ENCODE data around the gene IFITM10.

IFITM10 gene

DNA sequence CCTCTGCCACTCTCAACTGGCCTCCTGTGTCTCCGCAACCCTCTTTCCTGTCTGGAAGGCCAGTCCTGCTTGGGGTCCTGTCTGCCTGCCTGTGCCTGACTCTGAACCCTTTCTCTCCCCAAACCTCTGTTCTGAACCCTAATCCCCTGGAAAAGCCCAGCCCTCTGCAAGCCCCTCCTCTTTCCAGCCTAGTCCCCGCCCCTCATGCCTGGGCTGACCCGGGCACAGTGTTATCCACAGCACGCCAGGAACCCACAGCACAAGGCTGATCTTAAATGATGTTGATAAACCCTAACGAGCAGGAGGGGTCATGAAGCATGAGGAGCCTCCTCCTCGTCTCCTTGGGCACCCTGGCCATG, at the start of gene IFITM10:
TSS of gene IFITM10 (minus strand) at position 115 of the 359 bp plus-strand sequence. CDS start 153 bp downstream, outside the sequence.
- no peak for DNase-seq (ENCODE audit: low read depth in 2 of 2)

DNA sequence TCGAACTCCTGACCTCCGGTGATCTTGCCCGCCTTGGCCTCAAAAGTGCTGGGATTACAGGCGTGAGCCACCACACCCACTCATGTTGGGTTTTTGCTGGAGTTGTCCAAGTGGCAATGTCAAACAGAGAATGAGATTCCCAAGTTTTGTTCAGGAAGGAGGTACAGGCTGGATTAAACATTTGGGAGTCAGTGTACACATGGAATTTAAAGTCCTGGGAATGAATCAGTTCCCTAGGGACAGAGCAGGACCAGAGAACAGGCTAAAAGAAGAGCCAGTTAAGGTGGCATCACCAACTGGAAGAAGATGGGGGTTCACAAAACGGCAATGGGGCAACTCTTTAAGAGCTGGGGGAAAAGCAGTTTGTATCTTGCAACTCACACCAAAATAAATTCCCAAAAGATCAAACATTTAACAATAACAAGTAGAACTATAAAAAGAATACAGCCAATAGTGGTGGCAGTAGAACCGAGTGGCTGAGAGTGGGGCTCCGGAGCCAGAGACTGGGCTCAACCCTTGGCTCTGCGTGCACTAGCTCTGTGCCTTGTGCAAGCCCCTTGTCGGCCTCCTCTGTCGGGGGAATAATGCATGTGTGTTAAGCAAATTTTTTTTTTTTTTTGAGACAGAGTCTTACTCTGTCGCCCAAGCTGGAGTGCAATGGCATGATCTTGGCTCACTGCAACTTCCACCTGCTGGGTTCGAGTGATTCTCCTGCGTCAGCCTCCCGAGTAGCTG, 47.2 kb upstream of the IFITM10 start:
- DNase-seq (ENCODE audit: low read depth in 2 of 2): no peak

DNA sequence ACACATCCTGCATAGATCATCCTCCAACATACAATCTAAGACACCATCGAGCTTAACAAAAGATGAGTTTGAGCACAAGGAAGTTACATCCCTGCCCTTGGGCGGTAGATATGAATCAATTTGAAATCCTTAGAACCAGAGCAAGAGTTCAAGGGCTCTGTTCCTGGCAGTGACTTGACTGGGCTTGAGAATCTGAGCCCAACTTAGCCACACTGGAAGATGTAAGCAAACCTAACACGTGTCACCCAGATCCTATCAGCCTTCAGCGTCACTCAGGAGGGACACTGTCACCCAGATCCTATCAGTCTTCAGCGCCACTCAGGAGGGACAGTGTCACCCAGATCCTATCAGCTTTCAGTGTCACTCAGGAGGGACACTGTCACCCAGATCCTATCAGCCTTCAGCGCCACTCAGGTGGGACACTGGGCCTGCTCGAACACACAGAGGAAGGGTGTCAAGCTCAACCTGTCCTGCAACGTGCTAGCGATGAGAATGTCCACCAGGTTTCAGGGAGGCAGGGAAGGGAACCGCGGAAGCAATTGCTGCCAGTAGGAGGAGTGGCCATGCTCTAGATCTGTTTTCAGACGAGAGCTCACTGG, 46.1 kb upstream of the IFITM10 start:
- no peak for DNase-seq (ENCODE audit: low read depth in 2 of 2)

DNA sequence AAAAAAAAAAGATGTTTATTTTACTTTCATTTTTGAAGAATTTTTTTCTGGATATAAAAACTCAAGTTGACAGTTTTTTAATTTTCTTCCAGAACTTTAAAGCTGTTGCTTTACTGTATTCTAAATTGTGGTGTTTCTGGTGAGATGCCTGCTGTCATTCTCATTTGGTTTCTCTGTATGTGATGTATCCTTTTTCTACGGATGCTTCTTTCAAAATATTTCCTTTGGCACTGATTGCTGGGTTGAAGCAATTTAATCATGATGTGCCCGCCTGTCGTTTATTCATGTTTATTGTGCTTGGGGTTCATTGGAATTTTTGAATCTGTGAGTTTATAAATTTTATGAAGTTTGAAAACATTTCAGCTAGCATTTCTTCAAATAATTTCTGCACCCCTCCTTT, 42.7 kb upstream of the IFITM10 start:
- DNase-seq (ENCODE audit: low read depth in 2 of 2): no peak

DNA sequence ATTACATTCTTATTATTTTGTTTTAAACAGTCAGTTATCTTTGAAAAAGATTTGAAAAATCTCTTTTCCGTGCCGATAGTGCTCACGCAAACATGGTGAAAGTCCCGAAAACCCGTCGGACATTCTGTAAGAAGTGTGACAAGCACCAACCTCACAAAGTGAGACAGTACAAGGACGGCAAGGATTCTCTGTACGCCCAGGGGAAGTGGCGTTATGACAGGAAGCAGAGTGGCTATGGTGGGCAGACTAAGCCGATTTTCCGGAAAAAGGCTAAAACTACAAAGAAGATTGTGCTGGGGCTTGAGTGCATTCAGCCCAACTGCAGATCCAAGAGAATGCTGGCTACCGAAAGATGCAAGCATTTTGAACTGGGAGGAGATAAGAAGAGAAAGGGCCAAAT, 42.1 kb upstream of the IFITM10 start:
- DNase-seq (ENCODE audit: low read depth in 2 of 2): no peak

DNA sequence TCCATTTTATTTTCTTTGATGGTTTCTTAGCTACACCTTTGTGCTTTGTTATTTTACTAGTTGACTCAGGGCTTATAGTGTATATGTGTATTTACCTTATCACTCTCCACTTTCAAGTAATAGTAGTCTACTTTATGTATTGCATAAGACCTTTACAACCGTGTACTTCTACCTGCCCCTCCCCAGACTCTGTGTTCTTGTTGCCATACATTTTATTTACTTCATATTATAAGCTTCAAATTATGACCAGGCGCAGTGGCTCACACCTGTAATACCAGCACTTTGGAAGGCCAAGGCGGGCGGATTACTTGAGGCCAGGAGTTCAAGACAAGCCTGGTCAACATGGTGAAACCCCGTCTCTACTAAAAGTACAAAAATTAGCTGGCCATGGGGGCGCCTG, 41.5 kb upstream of the IFITM10 start:
- DNase-seq (ENCODE audit: low read depth in 2 of 2): no peak

DNA sequence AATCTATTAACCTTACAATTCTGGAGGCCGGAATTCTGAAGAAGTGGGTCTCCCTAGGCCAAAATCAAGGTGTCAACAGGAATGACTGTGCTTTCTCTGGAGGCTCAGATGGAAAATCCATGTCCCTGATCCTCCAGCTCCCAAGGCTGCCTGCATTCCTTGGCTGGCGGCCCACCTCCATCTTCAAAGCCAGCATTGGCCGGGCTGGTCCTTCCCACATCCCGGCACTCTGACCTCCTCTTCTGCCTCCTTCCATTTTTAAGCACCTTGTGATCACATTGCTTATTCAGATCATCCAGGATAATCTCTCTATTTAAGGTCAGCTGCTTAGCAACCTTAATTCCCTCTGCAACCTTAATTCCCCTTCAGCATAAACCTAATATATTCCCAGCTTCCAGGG, 36.1 kb upstream of the IFITM10 start:
- no peak for DNase-seq (ENCODE audit: low read depth in 2 of 2)

DNA sequence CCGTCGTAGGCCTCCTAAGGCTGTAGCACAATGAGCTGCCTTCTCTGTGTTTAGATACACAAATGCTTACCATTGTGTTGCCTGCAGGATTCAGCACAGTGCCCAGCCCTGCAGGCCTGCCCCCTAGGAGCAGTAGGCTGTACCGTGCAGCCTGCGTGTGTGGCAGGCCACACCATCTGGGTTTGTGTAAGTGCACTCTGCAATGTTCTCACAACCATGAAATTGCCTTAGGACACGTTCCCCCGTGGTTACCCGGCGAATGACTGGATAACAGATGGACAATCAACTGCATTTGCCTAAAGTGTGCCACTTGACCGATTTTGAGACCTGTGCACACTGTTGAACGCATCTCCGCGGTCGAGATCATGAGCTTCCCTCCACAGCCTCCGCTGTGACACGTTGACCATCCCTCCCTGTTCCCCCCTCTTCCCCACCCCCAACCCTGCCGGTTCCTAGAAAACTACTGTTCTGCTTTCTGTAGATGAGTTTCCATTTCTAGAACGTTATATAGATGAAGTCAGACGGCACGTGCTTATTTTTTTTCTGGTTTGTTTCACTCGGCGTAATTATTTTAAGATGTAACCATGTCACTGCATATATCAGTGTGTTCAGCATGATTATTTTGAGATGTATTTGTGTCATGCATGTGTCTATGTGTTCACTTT, 35.5 kb upstream of the IFITM10 start:
- DNase-seq (ENCODE audit: low read depth in 2 of 2): no peak

DNA sequence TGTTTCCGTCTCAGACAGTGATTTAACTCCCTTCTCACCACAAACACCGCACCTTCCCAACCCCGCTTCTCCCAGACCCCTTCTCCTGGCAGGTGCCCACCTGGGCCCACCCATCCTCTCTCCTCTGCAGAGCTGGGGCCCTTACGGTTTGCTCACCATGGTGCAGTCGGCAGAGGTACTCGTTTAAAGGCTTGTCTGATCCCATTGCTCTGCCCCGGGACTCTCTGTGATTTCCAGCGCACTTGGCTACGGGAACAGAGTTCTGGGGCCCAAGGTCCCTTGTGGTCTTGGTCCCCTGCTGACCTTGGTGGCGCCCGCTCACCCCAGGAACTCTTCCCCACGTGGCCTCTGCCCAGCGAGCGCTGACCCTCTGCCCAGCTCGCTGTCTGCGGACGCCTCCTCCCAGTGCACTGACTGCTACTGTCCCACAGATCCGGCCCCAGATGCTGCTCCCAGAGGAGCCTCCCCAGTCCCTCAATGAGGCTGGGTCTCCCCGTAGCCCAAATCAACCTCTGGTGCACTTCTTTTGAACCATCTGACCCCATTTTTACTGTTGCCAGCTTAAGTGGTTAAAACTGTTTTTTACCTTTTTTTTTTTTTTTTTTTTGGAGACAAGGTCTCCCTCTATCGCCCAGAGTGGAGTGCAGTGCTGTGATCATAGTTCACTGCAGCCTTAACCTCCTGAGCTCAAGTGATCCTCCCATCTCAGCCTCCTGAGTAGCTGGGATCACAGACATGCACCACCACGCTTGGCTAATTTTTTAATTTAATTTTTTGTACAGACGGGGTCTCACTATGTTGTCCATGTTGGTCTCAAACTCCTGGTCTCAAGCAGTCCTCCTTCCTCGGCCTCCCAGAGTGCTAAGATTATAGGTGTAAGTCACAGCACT, 34.6 kb upstream of the IFITM10 start:
- DNase-seq (ENCODE audit: low read depth in 2 of 2): no peak

DNA sequence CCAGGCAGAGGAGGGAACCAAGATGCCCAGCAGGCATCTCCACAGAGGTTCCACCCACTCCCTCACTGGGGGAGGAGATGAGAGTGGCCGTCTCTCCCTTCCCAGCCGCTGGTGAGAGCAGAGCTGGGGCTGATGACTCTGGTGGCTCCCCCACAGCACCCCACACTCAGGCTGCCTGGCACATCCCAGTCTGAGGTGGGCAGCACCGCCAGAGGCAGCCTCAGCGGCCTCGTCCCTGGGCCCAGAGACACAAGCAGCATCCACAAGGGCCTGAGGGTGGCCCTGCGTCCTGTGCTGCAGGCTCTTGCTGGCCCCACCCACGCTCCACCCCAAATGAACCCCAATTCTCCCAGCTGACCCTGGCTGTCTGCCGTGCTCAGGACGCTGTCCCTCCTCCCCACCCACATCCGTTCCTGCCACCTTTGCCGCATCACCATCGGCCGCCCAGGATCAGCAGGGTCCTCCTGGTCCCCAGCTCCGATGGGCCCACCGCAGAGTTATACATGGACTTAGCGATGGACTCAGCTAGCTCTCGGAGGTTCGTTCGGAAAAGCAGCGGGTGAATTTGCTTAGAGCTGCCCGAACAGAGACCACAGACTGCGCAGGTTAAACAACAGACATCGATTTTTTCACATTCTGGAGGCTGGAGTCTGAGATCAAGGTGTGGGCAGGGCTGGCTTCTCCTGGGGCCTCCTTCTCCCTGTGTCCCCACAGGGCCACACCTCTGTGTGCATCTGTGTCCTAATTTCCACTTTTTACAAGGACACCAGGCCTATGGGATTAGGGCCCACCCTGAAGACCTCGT, 33.5 kb upstream of the IFITM10 start:
- no peak for DNase-seq (ENCODE audit: low read depth in 2 of 2)

DNA sequence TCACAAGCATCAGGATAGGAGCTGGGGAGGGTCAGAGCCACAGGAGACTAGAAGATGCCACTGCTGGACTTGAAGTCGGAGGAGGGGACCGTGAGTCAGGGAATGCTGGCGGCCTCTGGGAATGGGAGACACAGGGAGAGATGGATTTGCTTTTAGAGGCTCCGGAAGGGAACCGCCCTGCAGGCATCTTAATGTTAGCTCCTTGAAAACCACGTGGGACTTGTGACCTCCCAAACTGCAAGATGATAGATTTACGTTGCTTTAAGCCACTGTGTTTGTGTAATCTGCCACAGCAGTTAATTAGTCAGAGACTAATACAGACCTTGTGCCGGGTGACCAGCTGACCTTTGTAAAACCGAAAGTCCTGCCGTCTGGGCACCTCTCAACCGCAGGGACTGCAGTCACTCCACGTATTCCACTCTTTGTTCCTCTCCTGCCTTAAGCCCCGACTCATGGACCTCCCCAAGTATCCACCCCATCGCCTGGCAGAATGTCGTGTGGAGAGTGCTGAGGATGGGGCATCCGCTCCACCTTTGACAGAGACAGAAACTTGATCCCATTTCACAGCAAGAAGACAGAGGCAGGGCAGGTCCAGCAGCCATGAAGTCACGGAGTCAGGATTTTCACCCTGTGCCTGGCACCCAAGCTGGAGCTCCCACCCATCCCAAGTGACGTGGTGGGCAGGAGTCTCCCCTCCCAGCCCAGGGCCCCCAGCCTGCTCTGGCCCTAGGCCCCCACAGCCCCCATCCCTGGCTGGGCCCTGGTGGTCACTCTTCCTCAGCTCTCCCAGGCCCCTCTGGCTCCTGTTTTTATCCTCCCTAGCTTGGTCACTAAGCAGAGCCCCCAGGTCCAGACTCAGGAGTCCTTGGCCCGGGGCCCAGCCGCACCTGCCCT, 32.7 kb upstream of the IFITM10 start:
- no peak for DNase-seq (ENCODE audit: low read depth in 2 of 2)

DNA sequence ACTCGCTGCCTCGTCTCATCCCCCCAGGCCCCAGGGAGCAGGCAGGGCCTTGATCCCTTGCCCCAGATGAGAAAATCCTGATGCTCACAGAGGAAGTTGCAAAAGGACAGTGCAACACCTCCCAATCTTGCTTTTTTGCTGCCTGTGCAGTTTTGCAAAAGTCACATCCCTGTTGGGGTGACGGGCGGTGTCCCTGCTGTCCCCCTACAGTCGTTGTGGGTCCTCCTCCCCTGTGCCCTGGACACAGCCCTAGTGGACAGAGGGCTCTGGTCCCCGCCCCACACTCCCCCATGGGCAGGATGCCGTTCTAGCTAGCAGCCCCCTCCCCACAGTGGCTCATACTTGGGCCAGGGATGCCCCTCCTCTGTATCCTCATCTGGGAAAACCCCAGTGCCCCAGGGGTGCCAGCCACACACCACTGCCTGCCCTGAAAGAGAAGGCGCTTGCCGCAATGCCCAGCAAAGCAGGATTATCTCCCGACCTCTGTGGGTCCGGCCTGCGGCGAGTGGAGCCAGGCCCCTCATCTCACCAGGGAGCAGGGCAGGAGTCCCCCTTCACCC, 31.7 kb upstream of the IFITM10 start:
- no peak for DNase-seq (ENCODE audit: low read depth in 2 of 2)

DNA sequence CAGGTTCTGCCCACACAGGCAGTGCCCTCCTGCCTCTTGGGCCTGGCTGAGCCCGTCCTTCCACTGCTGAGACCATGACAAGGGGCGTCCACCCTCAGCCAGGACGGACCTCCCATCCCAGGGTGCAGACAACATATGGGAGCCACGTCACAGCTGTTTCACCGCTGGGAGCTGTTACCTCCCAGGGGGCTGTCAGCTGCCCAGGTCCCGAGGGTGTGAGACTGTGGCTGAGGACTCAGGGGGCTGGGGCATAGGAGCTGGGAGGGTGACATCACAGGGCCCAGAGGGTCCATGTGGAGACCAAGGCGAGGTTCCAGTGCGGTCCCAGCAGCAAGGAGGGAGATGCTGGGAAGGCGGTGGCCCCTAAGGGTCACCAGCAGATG, 31.2 kb upstream of the IFITM10 start:
- no peak for DNase-seq (ENCODE audit: low read depth in 2 of 2)

DNA sequence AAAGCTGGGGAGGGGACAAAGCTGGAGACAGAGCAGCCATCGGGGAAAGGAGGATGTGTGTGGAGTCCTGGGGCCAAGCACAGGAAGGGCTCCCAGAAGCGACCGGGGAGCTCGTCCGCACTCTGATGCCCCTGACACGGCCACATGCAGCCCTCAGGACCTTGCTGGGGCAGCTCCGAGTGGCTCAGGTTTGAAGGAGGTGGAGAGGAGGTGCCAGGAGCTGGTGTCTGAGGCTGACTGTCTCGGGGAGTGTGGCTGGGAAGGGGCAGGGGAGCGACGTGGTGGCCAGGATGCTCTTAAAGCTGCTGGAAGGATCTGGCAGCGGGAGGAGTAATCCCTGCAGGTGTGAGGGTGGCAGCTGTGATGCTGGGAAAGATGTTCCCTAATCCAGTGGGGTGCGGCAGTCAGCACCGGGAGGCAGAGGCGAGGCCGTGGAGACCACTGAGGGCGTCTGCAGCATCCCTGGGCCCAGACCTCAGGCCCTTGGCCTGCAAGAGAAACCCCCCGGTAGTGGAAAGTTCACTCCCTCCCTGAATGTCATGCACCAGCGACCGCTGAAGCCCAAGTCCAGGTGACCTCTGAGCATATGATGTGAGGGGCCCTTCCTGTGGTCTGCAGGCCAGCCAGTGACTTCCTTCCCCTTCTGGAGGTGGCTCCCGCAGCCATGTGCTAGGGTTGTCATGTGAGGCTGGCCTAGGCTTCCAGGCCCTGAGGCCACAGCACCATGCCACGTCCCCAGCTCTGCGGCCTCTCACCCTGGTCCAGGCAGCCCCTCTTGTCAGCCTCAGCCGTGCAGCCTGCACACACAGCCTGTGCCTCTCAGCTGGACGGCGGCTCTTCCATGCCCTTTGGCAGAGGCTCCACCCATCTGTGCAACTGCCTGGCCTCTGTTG, 30.6 kb upstream of the IFITM10 start:
- no peak for DNase-seq (ENCODE audit: low read depth in 2 of 2)

DNA sequence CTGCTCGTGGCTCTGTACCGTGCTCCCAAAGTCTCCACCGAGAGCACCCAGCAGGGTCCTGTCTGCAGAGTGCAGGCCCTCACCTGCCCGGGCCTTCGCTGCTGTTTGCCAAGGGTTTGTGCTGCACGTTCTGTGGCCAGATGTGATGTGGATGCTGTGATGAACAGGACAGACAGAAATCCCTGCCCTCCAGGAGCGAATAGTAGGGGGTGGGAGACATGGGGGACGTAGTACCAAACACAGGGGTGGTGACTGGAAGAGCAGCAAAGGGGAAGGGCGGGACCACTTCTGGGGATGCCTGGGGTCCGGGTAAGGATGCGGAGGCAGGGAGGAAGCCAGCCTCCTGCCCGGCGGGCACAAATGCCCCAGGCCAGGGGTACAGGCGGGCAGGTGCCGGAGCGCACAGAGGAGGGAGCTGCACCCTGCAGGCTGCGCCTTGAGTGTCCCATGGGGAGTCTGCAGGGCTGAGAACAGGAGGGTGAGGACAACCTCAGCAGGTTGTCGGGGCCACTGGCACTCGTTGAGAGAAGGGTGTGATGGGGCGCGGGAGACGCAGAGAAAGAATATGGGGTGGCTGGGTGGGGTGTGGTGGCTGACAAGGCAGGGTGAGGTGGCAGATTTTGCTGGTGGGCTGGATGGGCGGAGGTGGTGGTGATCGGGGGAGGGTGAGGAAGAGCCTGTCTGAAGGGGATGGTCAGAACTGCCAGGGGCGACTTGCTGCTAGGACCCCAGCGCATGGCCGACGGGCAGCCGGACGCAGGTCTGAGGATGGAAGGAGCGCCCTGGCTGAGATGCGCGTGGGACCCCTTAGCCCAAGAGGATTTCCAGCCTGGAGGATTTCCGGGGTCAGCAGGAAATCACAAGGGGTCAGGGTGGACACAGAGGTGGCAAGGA, 29.7 kb upstream of the IFITM10 start:
- no peak for DNase-seq (ENCODE audit: low read depth in 2 of 2)

DNA sequence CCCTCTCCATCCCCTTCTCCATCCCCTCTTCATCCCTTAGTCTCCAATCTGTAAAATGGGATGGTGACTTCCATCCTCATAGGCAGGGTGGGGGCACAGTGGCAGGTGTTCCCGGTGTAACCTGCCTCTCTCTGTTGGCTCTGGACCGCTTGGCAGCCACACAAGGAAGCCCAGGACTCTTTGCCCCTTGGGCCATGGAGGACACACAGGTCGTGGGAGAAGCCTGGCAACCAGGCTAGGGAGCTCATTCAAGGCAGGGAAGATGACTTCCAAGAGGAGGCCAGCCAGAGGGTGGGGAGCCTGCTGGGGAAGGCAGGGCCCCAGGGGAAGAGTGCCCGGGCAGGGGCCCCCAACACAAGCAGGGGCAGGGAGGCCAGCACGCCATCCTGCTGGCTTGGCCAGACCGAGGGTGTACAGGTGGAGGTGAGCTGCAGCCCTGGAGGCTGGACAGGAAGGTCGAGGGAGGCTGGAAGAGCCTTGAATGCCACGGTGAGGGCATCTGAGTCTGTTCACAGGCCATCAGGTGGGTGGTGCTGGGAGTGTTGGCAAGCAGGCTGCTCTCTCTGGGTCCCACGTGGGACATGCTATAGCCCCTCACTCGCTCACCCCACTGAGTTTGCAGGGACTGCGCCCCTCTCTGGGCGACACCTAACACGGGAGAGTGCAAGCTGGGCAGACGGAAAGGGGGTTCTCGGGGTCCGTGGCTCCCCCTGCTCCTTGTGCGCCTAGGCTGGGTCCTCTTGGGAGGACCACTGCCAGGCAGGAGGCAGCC, 28.8 kb upstream of the IFITM10 start:
- no peak for DNase-seq (ENCODE audit: low read depth in 2 of 2)
